Fibroblast of lung (primary cell): ENCODE measurements around the gene EYS.

Source experiments
- EZH2 ChIP-seq: IDR thresholded peaks from 2 replicates; pipeline ENCODE4 v1.5.1; 2012; ENCODE audit warnings: low read length, control low read depth, mild to moderate bottlenecking; ENCODE audit errors: missing control alignments
- TF ChIP-seq, protein P1 (sequence below), 2 donors: IDR thresholded peaks in 1 of 2; conservative IDR thresholded peaks in 1 of 2; 1 replicate in 1 of 2; 2 replicates in 1 of 2; pipeline ENCODE4 v1.5.1; 2011 to 2012; ENCODE audit warnings: low read length in 2 of 2, control low read depth in 1 of 2, inconsistent platforms in 1 of 2, low read depth in 1 of 2, mild to moderate bottlenecking in 1 of 2

DNA sequence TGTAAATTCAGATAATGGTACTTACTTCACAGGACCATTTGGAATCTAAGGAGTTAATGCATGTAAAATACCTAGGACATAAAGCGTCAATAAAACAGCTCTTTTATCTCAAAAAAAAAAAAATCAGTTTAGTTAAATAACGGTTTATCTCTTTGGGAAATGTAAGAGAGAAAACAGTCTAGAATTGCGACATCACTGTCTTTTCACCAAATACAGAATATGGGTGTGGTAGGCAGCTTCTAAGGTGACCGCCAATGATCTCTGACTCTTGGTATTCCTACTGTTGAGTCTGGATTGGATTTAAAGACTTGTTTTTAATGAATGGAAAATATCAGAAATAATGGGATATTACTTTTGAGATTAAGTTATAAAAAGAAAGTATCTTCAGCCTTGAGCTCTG is 111.5 kb downstream of the EYS start:
- TF ChIP-seq, protein P1, sequence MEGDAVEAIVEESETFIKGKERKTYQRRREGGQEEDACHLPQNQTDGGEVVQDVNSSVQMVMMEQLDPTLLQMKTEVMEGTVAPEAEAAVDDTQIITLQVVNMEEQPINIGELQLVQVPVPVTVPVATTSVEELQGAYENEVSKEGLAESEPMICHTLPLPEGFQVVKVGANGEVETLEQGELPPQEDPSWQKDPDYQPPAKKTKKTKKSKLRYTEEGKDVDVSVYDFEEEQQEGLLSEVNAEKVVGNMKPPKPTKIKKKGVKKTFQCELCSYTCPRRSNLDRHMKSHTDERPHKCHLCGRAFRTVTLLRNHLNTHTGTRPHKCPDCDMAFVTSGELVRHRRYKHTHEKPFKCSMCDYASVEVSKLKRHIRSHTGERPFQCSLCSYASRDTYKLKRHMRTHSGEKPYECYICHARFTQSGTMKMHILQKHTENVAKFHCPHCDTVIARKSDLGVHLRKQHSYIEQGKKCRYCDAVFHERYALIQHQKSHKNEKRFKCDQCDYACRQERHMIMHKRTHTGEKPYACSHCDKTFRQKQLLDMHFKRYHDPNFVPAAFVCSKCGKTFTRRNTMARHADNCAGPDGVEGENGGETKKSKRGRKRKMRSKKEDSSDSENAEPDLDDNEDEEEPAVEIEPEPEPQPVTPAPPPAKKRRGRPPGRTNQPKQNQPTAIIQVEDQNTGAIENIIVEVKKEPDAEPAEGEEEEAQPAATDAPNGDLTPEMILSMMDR (conservative IDR thresholded peaks at IDR 0.05 in 1 of 2, IDR thresholded peaks at IDR 0.05 in 1 of 2; ENCODE audit: low read depth in 1 of 2, low read length in 2 of 2), result no peak
- TF ChIP-seq EZH2, result no peak
